IMR-90 (cell line): ENCODE results near the gene PDRG1. TPM values are rescaled to one million over a fixed set of nuclear protein-coding genes. Genes with fewer than 3 reads are reported as not detected.

Experiments used
- ATAC-seq: fragments of 200-7000 bp; cut with Tn5 transposase; 2 replicates; pipeline ENCODE4 v1.9.1; 2020; ENCODE audit warnings: low read depth, mild to moderate bottlenecking, moderate library complexity
- BruUV-seq: library from RNA; stranded (reverse); fragments of 400-500 nt; replicated peaks from 2 replicates; lab custom pipeline; 2021; lab: Mats Ljungman, UMichigan
- CTCF ChIA-PET: fragments of 300-600 bp; formaldehyde crosslinking; extraction: SDS; loops from one replicate; lab custom pipeline; 2021; ENCODE audit warnings: antibody characterized with exemption; lab: Yijun Ruan, JAX
- POLR2A ChIA-PET: fragments of 300-600 bp; sonication (Branson Sonifier 250); formaldehyde crosslinking; loops from one replicate; lab custom pipeline; 2022; ENCODE audit warnings: antibody characterized with exemption; ENCODE audit not compliant: unreplicated experiment; lab: Charles Lee
- DNase-seq: peaks from one replicate; pipeline ENCODE4 v3.0.0; 2013
- H2AFZ ChIP-seq: replicated peaks from 2 replicates; pipeline ENCODE3; 2013; ENCODE audit warnings: low read length, mild to moderate bottlenecking; ENCODE audit not compliant: poor library complexity
- H2AK5ac ChIP-seq: 2 replicates; pipeline ENCODE4 v1.6.1; 2013; ENCODE audit warnings: low read depth, low read length, inconsistent platforms
- H2AK9ac ChIP-seq: replicated peaks from 2 replicates; pipeline ENCODE3; 2013; ENCODE audit warnings: mild to moderate bottlenecking, low read depth, low read length, moderate library complexity; ENCODE audit not compliant: poor library complexity
- H2BK120ac ChIP-seq: 2 replicates; pipeline ENCODE4 v1.6.1; 2013; ENCODE audit warnings: low read depth, low read length, inconsistent platforms
- H2BK15ac ChIP-seq: 3 replicates; pipeline ENCODE4 v1.6.1; 2013; ENCODE audit warnings: low read depth, low read length, inconsistent platforms
- H2BK20ac ChIP-seq: 2 replicates; pipeline ENCODE4 v1.6.1; 2013; ENCODE audit warnings: low read depth, mild to moderate bottlenecking, inconsistent platforms, low read length, moderate library complexity
- H2BK5ac ChIP-seq: 2 replicates; pipeline ENCODE4 v1.6.1; 2013; ENCODE audit warnings: mild to moderate bottlenecking, low read depth, low read length, inconsistent platforms; ENCODE audit not compliant: poor library complexity, severe bottlenecking
- H3K14ac ChIP-seq: replicated peaks from 2 replicates; pipeline ENCODE4 v1.6.1; 2013; ENCODE audit warnings: low read depth, low read length, inconsistent platforms
- H3K18ac ChIP-seq: 2 replicates; pipeline ENCODE4 v1.6.1; 2013; ENCODE audit warnings: low read depth, low read length, control low read depth
- H3K23ac ChIP-seq: 2 replicates; pipeline ENCODE4 v1.6.1; 2013; ENCODE audit warnings: low read depth, low read length, inconsistent platforms
- H3K27ac ChIP-seq: 2 replicates; pipeline ENCODE4 v1.5.1; 2013; ENCODE audit warnings: mild to moderate bottlenecking, control low read depth, low read length; ENCODE audit not compliant: insufficient read depth
- H3K27me3 ChIP-seq: 2 replicates; pipeline ENCODE4 v1.6.1; 2013; ENCODE audit warnings: low read length; ENCODE audit not compliant: control insufficient read depth, insufficient read depth
- H3K36me3 ChIP-seq: 2 replicates; pipeline ENCODE4 v1.6.1; 2013; ENCODE audit warnings: low read length, mixed read lengths; ENCODE audit not compliant: control insufficient read depth, insufficient read depth
- H3K4ac ChIP-seq: 2 replicates; pipeline ENCODE4 v1.6.1; 2013; ENCODE audit warnings: low read depth, low read length, inconsistent platforms
- H3K4me1 ChIP-seq: 2 replicates; pipeline ENCODE4 v1.6.1; 2013; ENCODE audit warnings: low read length, mixed read lengths; ENCODE audit not compliant: control insufficient read depth, insufficient read depth
- H3K4me2 ChIP-seq: 2 replicates; pipeline ENCODE4 v1.6.1; 2013; ENCODE audit warnings: low read depth, mild to moderate bottlenecking, control low read depth, low read length, moderate library complexity
- H3K4me3 ChIP-seq: 2 replicates; pipeline ENCODE4 v1.5.1; 2013; ENCODE audit warnings: low read depth, mild to moderate bottlenecking, control low read depth, low read length, moderate library complexity; ENCODE audit not compliant: insufficient read depth
- H3K56ac ChIP-seq: 2 replicates; pipeline ENCODE4 v1.6.1; 2013; ENCODE audit warnings: low read length, inconsistent platforms; ENCODE audit not compliant: insufficient read depth; ENCODE audit errors: extremely low read depth
- H3K79me1 ChIP-seq, 2 experiments: 2 replicates each; pipeline ENCODE4 v1.6.1; 2013; ENCODE audit warnings: low read length in 2 of 2, inconsistent platforms in 1 of 2, low read depth in 1 of 2
- H3K9ac ChIP-seq: 2 replicates; pipeline ENCODE4 v1.6.1; 2013; ENCODE audit warnings: low read depth, low read length, control low read depth
- H3K9me1 ChIP-seq: 2 replicates; pipeline ENCODE4 v1.6.1; 2013; ENCODE audit warnings: low read length, inconsistent platforms; ENCODE audit not compliant: insufficient read depth
- H3K9me3 ChIP-seq: 2 replicates; pipeline ENCODE4 v1.6.1; 2013; ENCODE audit warnings: low read length; ENCODE audit not compliant: control insufficient read depth, insufficient read depth
- H4K20me1 ChIP-seq: 2 replicates; pipeline ENCODE4 v1.6.1; 2013; ENCODE audit warnings: low read length, inconsistent platforms; ENCODE audit not compliant: insufficient read depth
- H4K5ac ChIP-seq: 2 replicates; pipeline ENCODE4 v1.6.1; 2013; ENCODE audit warnings: mild to moderate bottlenecking, low read depth, low read length, control low read depth
- H4K8ac ChIP-seq, 2 experiments: 2 replicates each; pipeline ENCODE4 v1.6.1; 2013; ENCODE audit warnings: low read depth in 2 of 2, low read length in 2 of 2, control low read depth in 1 of 2, inconsistent platforms in 1 of 2
- H4K91ac ChIP-seq: 2 replicates; pipeline ENCODE4 v1.6.1; 2013; ENCODE audit warnings: low read depth, low read length, inconsistent platforms; ENCODE audit not compliant: insufficient read depth
- BHLHE40 ChIP-seq: fragments of 150-350 bp; IDR thresholded peaks from 2 replicates; pipeline ENCODE4 v1.6.1; 2016; ENCODE audit warnings: mild to moderate bottlenecking, low read depth, low read length
- CEBPB ChIP-seq: IDR thresholded peaks from 2 replicates; pipeline ENCODE4 v1.6.1; 2012; ENCODE audit warnings: low read depth, low read length, improper control_type of control experiment
- CHD1 ChIP-seq: IDR thresholded peaks from 2 replicates; pipeline ENCODE4 v1.6.1; 2012; ENCODE audit warnings: low read depth, low read length, improper control_type of control experiment
- CTCF ChIP-seq: conservative IDR thresholded peaks from 2 replicates; pipeline ENCODE4 v1.5.1; 2012; ENCODE audit warnings: mild to moderate bottlenecking, low read depth, low read length, improper control_type of control experiment
- ELK1 ChIP-seq: fragments of 150-350 bp; IDR thresholded peaks from 2 replicates; pipeline ENCODE4 v1.6.1; 2016; ENCODE audit warnings: low read depth, mild to moderate bottlenecking, low read length, moderate library complexity, borderline replicate concordance
- FOS ChIP-seq: fragments of 150-350 bp; IDR thresholded peaks from 2 replicates; pipeline ENCODE4 v1.6.1; 2016; ENCODE audit warnings: low read depth, low read length
- MAFK ChIP-seq: IDR thresholded peaks from 2 replicates; pipeline ENCODE4 v1.6.1; 2012; ENCODE audit warnings: low read depth, low read length, improper control_type of control experiment
- MAZ ChIP-seq: IDR thresholded peaks from 2 replicates; pipeline ENCODE4 v1.6.1; 2012; ENCODE audit warnings: low read depth, mild to moderate bottlenecking, low read length, improper control_type of control experiment, moderate library complexity, borderline replicate concordance
- MXI1 ChIP-seq: IDR thresholded peaks from 2 replicates; pipeline ENCODE4 v1.6.1; 2012; ENCODE audit warnings: low read depth, mild to moderate bottlenecking, low read length, moderate library complexity, borderline replicate concordance
- NFE2L2 ChIP-seq: fragments of 150-350 bp; IDR thresholded peaks from 2 replicates; pipeline ENCODE4 v1.6.1; 2016; ENCODE audit warnings: low read depth, mild to moderate bottlenecking, low read length
- POLR2A ChIP-seq: IDR thresholded peaks from 2 replicates; pipeline ENCODE4 v1.6.1; 2012; ENCODE audit warnings: mild to moderate bottlenecking, low read depth, low read length
- RAD21 ChIP-seq: IDR thresholded peaks from 2 replicates; pipeline ENCODE4 v1.6.1; 2012; ENCODE audit warnings: low read length, improper control_type of control experiment
- RCOR1 ChIP-seq: IDR thresholded peaks from 2 replicates; pipeline ENCODE4 v1.6.1; 2012; ENCODE audit warnings: mild to moderate bottlenecking, low read length, improper control_type of control experiment; ENCODE audit not compliant: insufficient replicate concordance
- RFX5 ChIP-seq: IDR thresholded peaks from 2 replicates; pipeline ENCODE4 v1.8.0; 2012; ENCODE audit warnings: low read depth, mild to moderate bottlenecking, low read length, moderate library complexity
- SMC3 ChIP-seq: fragments of 150-350 bp; IDR thresholded peaks from 2 replicates; pipeline ENCODE4 v1.6.1; 2016; ENCODE audit warnings: low read depth, mild to moderate bottlenecking, antibody characterized with exemption, low read length, moderate library complexity
- USF2 ChIP-seq: fragments of 150-350 bp; IDR thresholded peaks from 2 replicates; pipeline ENCODE4 v1.6.1; 2017; ENCODE audit warnings: mild to moderate bottlenecking, antibody characterized with exemption, low read length, low read depth
- WGBS, 2 experiments: methylation state at CpG; one replicate each; pipeline versions ENCODE4 v1.1.5 to v1.1.7; 2013; ENCODE audit warnings: missing lambda C conversion rate in 2 of 2; ENCODE audit not compliant: insufficient read length in 1 of 2; ENCODE audit errors: extremely low coverage in 2 of 2; 5-methylcytosine and 5-hydroxymethylcytosine counted together
- dilution Hi-C: fragments of 300-500 bp; cut with HindIII; formaldehyde crosslinking; loops from one replicate; pipeline ENCODE4 v1.14.3; 2018; ENCODE audit warnings: low sequenced_read_pairs; ENCODE audit not compliant: unreplicated experiment
- in situ Hi-C: fragments of 300-500 bp; cut with MboI; formaldehyde crosslinking; loops from 3 replicates; pipeline ENCODE4 v1.14.3; 2019; ENCODE audit warnings: low sequenced_read_pairs, inconsistent platforms, mixed read lengths
- intact Hi-C: fragments of 100-400 bp; cut with micrococcal nuclease; formaldehyde crosslinking; loops from 2 replicates; pipeline ENCODE4 v1.10.0; 2022
- polyA plus RNA-seq, 3 experiments: library from polyadenylated mRNA; depleted of rRNA; stranded (reverse); fragments of >200 nt; gene quantifications; 2 replicates each; pipeline ENCODE4 v1.2.3, GENCODE V29; 2012; ENCODE audit warnings: low replicate concordance in 1 of 3
- total RNA-seq: library from RNA; depleted of rRNA; stranded (reverse); fragments of >200 nt; gene quantifications from 2 replicates; pipeline ENCODE4 v1.2.3, GENCODE V29; 2012

PDRG1 gene
- total and polyA plus RNA-seq, 2 of the 4 experiments (the other 2 are of a cell fraction) = 5.0 to 15.7 TPM

GRCh38 chr20:31896049-31896448 lies 55.8 kb downstream of the PDRG1 start:
- no peak overlapping the region for H3K4me2 ChIP-seq
- DNase-seq (no peak), ATAC-seq (no peak)
- intact Hi-C loops = no loop called here
- H2BK15ac ChIP-seq = no peak overlapping the region
- no peak overlapping the region for H2BK20ac ChIP-seq
- H2BK120ac ChIP-seq = no peak overlapping the region
- H2AK5ac ChIP-seq = no peak overlapping the region
- CTCF ChIA-PET = no interaction called here
- no peaks in the 10 kb centered on the region for H3K36me3 ChIP-seq
- no peak overlapping the region for H3K27ac ChIP-seq
- no TSS peak for BruUV-seq
- H3K14ac ChIP-seq = no peak overlapping the region
- H3K4me1 ChIP-seq = no peaks in the 10 kb centered on the region
- no peak overlapping the region for H3K9ac ChIP-seq
- no peaks in the 10 kb centered on the region for H3K79me1 ChIP-seq
- no peak overlapping the region for H2BK5ac ChIP-seq
- no peak overlapping the region for H2AFZ ChIP-seq
- no peaks in the 10 kb centered on the region for H4K20me1 ChIP-seq
- H3K56ac ChIP-seq = no peak overlapping the region
- no peaks in the 10 kb centered on the region for H3K9me1 ChIP-seq
- no peak overlapping the region for H4K91ac ChIP-seq
- H2AK9ac ChIP-seq = no peak overlapping the region
- H3K4ac ChIP-seq = no peak overlapping the region
- POLR2A ChIA-PET = no interaction called here
- no peak overlapping the region for H4K5ac ChIP-seq
- no peaks in the 10 kb centered on the region for H3K9me3 ChIP-seq
- no peak for TF ChIP-seq CTCF
- TF ChIP-seq CHD1 = no peak
- no peak for TF ChIP-seq ELK1
- no peak for TF ChIP-seq USF2
- no peak for TF ChIP-seq RAD21
- TF ChIP-seq RFX5 = no peak
- no peak for TF ChIP-seq MAFK
- no peak for TF ChIP-seq RCOR1
- no peak for TF ChIP-seq NFE2L2
- no peak for TF ChIP-seq MAZ
- no peak for TF ChIP-seq POLR2A
- TF ChIP-seq BHLHE40 = no peak
- TF ChIP-seq FOS = no peak
- no peak for TF ChIP-seq SMC3
- no peak for TF ChIP-seq MXI1
- no peak for TF ChIP-seq CEBPB
- H3K18ac ChIP-seq = no peak overlapping the region
- WGBS, 2 experiments = no CpG with 5 or more reads among the region's 9 CpGs
- H3K4me3 ChIP-seq = no peak overlapping the region
- dilution Hi-C loops = no loop called here
- H4K8ac ChIP-seq = no peak overlapping the region
- H3K23ac ChIP-seq = no peak overlapping the region
- in situ Hi-C loops = no loop called here
- peaks cover 17% of the 10 kb centered on the region for H3K27me3 ChIP-seq
